ENCODE data around the gene POLR2H. TPM values are rescaled to one million over a fixed set of nuclear protein-coding genes. Genes with fewer than 3 reads are reported as not detected.

POLR2H gene
- total RNA-seq, 1 donor, result 19.0 TPM

DNA sequence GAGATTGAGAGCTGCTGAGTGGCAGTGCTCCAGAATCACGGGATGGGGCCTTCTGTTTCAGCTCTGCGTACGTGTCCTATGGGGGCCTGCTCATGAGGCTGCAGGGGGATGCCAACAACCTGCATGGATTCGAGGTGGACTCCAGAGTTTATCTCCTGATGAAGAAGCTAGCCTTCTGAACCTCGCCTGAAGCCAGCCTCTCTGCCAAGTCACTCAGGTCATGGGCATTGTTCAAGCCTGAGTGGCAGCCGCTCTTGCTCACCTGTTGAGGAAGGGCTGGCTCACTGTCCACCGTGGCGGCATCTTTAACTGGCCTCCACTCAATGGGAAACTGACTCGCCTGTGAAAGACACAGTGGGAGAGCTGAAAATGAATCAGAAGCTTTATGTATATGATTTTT, 6.6 kb downstream of the POLR2H start:
- Histone ChIP-seq H3K4me1 (ENCODE audit: insufficient read depth, low read length) (peaks cover 15% of the 10 kb centered on the region), H3K9me3 (ENCODE audit: low read depth, low read length) (no peaks in the 10 kb centered on the region), H3K4me3 (ENCODE audit: low read length) (no peak overlapping the region), H3K27me3 (ENCODE audit: insufficient read depth, low read length) (no peaks in the 10 kb centered on the region)

DNA sequence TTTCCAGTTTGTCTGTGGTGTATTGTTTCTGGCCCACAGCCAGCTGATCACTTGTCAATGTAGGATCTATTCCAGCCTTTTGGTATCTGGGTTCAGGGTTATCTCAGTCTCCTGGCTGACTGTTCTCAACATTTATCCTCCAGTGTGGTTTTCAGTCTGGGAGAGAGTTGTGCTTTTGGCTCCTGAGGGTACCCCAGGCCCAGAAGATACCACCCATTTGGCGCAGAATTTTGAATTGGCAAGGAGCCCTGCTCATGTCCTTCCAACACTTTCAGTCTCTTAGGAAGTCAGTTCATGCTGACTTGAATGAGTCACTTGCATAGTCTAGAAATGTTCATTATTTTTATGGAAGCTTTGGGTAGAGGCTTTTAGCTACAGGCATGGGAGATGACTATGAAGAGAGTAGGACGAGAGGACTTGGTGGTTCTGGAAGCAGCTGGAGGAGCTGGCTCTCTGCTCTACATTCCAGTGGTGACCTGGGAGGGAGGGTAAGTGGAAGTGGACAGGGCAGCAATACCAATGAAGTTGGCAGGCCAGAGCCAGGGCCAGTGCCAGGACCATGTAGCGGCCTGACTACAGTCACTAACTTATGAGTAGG, 7.2 kb downstream of the POLR2H start:
- no peaks in the 10 kb centered on the region for H3K27me3 ChIP-seq (ENCODE audit: insufficient read depth, low read length)
- H3K9me3 ChIP-seq (ENCODE audit: low read depth, low read length), result no peaks in the 10 kb centered on the region
- no peak overlapping the region for H3K4me3 ChIP-seq (ENCODE audit: low read length)
- peaks cover 11% of the 10 kb centered on the region for H3K4me1 ChIP-seq (ENCODE audit: insufficient read depth, low read length)

DNA sequence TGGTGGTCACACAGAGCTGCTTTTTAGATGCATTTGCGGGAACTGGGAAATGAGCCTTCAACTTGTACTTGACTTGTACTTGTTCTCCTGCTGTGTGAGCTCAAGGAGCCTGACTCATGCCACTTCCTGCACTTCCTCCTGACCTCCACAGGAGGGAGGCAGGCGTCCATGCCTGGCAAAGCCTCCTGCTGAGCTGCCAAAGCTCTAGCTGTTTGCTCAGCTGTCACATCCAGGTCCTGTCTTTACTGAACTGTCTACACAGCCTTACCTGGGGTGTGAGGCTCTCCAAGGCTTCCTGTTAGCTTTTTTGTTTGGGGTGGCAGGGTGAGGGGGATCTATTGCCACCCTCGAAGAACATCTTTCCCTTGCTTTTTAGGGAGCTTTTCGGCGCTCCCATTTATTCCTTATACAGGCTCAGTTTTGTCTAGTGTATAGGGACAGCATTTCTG, 10.1 kb downstream of the POLR2H start:
- H3K4me3 ChIP-seq (ENCODE audit: low read length), result no peak overlapping the region
- no peaks in the 10 kb centered on the region for H3K9me3 ChIP-seq (ENCODE audit: low read depth, low read length)
- no peaks in the 10 kb centered on the region for H3K4me1 ChIP-seq (ENCODE audit: insufficient read depth, low read length)
- H3K27me3 ChIP-seq (ENCODE audit: insufficient read depth, low read length), result peaks cover 3% of the 10 kb centered on the region

DNA sequence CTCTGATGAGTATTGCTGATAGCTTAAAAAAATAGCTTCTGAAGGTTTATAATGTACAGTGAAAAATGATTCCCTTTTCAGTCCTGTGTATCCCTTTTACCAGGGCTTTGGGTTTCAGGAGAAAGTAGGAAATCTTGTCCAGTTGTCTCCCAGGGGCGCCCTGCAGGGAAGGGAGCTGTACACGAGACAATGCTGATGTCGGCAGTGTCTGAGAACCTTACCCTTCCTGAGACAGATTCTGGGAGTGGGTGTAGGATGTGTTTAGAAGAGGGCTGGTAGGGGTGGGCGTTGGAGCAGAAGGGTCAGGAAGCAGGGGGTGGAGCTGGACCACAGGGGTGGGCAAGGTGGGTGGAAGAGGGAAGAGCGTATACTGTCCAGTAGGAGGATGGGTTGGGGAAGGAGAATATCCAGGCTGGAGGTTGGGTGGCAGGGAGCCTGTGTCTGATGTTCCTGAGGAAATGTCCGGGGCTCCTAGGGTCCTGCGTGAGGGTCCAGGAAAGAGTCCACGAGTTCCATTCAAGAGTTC, 10.8 kb downstream of the POLR2H start:
- Histone ChIP-seq H3K4me1 (ENCODE audit: insufficient read depth, low read length) (no peaks in the 10 kb centered on the region), H3K4me3 (ENCODE audit: low read length) (no peak overlapping the region), H3K9me3 (ENCODE audit: low read depth, low read length) (no peaks in the 10 kb centered on the region), H3K27me3 (ENCODE audit: insufficient read depth, low read length) (peaks cover 5% of the 10 kb centered on the region)

- no peaks in the 10 kb centered on the region for H3K4me1 ChIP-seq (ENCODE audit: insufficient read depth, low read length)
These were observed 11.4 kb downstream of the POLR2H start for GRCh38 chr3:184372911-184373310.

GRCh38 chr3:184373422-184373821, 11.9 kb downstream of the POLR2H start:
- no peaks in the 10 kb centered on the region for H3K9me3 ChIP-seq (ENCODE audit: low read depth, low read length)
- no peaks in the 10 kb centered on the region for H3K4me1 ChIP-seq (ENCODE audit: insufficient read depth, low read length)
- H3K27me3 ChIP-seq (ENCODE audit: insufficient read depth, low read length), result peaks cover 15% of the 10 kb centered on the region
- H3K4me3 ChIP-seq (ENCODE audit: low read length), result no peak overlapping the region

More at GRCh38 chr3:184372911-184373310, 11.4 kb downstream of the POLR2H start:
- H3K4me3 ChIP-seq (ENCODE audit: low read length), result no peak overlapping the region
- no peaks in the 10 kb centered on the region for H3K9me3 ChIP-seq (ENCODE audit: low read depth, low read length)
- H3K27me3 ChIP-seq (ENCODE audit: insufficient read depth, low read length), result peaks cover 10% of the 10 kb centered on the region

- Histone ChIP-seq H3K9me3 (ENCODE audit: low read depth, low read length) (no peaks in the 10 kb centered on the region), H3K27me3 (ENCODE audit: insufficient read depth, low read length) (peaks cover 30% of the 10 kb centered on the region), H3K4me1 (ENCODE audit: insufficient read depth, low read length) (peaks cover 5% of the 10 kb centered on the region), H3K4me3 (ENCODE audit: low read length) (no peak overlapping the region)
These were observed 14.4 kb downstream of the POLR2H start for GRCh38 chr3:184375747-184376461.

GRCh38 chr3:184377374-184377773, 15.9 kb downstream of the POLR2H start:
- no peak overlapping the region for H3K4me3 ChIP-seq (ENCODE audit: low read length)
- no peaks in the 10 kb centered on the region for H3K9me3 ChIP-seq (ENCODE audit: low read depth, low read length)
- H3K4me1 ChIP-seq (ENCODE audit: insufficient read depth, low read length), result peaks cover 15% of the 10 kb centered on the region
- peaks cover 45% of the 10 kb centered on the region for H3K27me3 ChIP-seq (ENCODE audit: insufficient read depth, low read length)

GRCh38 chr3:184377882-184378445, 16.5 kb downstream of the POLR2H start, which contains the start of gene THPO:
Gene THPO, minus strand, starts transcription at chr3:184378207. Its CDS starts 1,948 bp downstream, at chr3:184376259.
- H3K27me3 ChIP-seq (ENCODE audit: insufficient read depth, low read length), result peaks cover 47% of the 10 kb centered on the region
- no peak within 1 kb of the TSS for H3K4me3 ChIP-seq (ENCODE audit: low read length)
- H3K9me3 ChIP-seq (ENCODE audit: low read depth, low read length), result no peaks in the 10 kb centered on the region
- peaks cover 15% of the 10 kb centered on the region for H3K4me1 ChIP-seq (ENCODE audit: insufficient read depth, low read length)

- Histone ChIP-seq H3K9me3 (ENCODE audit: low read depth, low read length) (no peaks in the 10 kb centered on the region), H3K4me3 (ENCODE audit: low read length) (no peak overlapping the region), H3K4me1 (ENCODE audit: insufficient read depth, low read length) (peaks cover 15% of the 10 kb centered on the region), H3K27me3 (ENCODE audit: insufficient read depth, low read length) (peaks cover 47% of the 10 kb centered on the region)
These were observed 17.3 kb downstream of the POLR2H start for GRCh38 chr3:184378651-184379357.

DNA sequence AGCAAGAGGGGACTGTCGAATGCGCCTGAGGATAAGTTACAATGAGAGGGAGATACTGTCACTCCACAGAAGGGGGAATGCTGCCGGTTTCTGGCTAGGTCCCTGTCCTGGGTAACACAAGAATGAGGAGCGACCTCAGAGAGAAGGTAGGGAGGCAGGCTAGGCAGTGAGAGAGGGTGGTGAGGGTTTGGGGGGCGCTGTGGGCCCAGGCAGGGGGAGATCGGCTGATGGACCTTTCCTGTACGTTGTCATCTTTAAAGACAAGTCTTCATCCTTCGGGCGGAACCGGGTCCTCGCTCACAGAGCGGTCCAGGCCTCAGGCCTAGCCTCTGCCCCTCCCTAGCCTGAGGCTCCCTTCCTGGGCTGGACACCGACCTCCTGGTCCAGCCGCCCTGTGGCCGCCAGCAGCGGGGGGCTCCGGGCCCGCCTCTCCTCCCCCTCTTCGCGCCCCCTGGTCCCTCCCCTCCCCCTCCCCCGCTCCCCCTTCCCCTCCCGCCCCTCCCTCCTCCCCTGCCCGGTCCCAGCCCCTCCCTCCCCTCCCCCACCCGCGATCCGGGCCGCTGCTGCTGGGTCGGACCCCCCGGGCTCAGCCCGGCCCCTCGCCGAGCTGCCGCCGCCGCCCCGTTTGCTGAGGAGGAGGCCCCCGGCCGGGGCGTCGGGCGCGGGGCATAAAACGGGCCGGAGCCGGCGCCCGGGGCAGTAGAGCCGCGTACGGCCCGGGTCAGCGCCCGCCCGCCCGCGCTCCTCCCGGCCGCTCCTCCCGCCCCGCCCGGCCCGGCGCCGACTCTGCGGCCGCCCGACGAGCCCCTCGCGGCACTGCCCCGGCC, 18.1 kb downstream of the POLR2H start, which contains the start of gene CHRD:
TSS of gene CHRD (plus strand) at position 697 of the 827 bp plus-strand sequence. CDS start 265 bp downstream, outside the sequence.
- no peaks in the 10 kb centered on the region for H3K9me3 ChIP-seq (ENCODE audit: low read depth, low read length)
- H3K27me3 ChIP-seq (ENCODE audit: insufficient read depth, low read length), result peaks cover 47% of the 10 kb centered on the region
- peaks cover 15% of the 10 kb centered on the region for H3K4me1 ChIP-seq (ENCODE audit: insufficient read depth, low read length)
- H3K4me3 ChIP-seq (ENCODE audit: low read length), result no peak within 1 kb of the TSS

GRCh38 chr3:184380185-184380626, 18.7 kb downstream of the POLR2H start:
- H3K27me3 ChIP-seq (ENCODE audit: insufficient read depth, low read length), result peaks cover 46% of the 10 kb centered on the region
- H3K9me3 ChIP-seq (ENCODE audit: low read depth, low read length), result no peaks in the 10 kb centered on the region
- no peak overlapping the region for H3K4me3 ChIP-seq (ENCODE audit: low read length)
- peaks cover 15% of the 10 kb centered on the region for H3K4me1 ChIP-seq (ENCODE audit: insufficient read depth, low read length)

DNA sequence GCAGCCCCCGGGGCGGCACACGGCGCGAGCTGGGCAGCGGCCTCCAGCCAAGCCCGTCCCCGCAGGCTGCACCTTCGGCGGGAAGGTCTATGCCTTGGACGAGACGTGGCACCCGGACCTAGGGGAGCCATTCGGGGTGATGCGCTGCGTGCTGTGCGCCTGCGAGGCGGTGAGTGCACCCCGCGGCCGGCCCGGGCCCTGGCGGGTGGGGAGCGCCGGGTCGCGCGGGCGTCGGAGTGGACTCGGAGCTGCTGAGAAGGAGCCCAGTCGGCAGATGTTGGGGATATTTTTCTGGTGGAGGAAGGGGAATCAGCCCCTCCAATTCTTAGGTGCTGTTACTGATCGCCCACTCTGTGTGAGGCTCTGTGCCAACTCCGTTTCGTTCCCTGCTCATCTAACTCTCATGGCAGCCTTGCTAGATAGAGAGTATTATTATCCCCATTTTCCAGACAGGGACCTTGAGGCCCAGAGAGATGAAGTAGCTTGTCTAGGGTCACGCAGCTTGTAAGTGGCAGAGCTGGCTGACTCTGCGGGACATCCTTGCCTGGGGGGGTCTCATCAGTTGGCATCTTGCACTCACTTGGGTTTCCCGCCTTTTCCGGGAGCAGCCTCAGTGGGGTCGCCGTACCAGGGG, 19.2 kb downstream of the POLR2H start:
- H3K27me3 ChIP-seq (ENCODE audit: insufficient read depth, low read length), result peaks cover 44% of the 10 kb centered on the region
- H3K9me3 ChIP-seq (ENCODE audit: low read depth, low read length), result no peaks in the 10 kb centered on the region
- peaks cover 15% of the 10 kb centered on the region for H3K4me1 ChIP-seq (ENCODE audit: insufficient read depth, low read length)
- H3K4me3 ChIP-seq (ENCODE audit: low read length), result no peak overlapping the region

Measured in mononuclear cell (primary cell).